Measurements from ENCODE around the gene HIVEP3.

The HIVEP3 gene

DNA sequence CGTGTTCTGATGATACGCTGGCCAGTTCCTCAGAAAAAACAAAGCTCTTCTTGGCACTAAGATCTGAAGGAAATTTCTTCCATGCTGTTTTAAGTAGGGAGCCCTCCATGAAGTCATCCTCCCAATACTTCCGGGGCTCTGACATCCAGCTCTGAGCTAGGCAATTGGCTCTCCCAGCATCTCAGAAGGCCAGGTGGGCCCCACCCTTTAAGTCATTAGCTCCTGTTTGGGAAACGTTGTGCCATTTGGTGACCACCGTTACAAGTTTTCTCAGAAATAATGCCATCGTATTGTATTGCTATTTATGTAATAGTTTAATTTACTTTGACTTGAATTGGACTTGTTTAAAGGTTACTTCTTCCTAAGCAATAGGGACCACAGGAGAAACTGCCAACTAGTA is 303.9 kb downstream of the HIVEP3 start:
- DNase-seq (ENCODE audit: low read depth in 3 of 3): no peak

- DNase-seq (ENCODE audit: low read depth in 3 of 3): no peak
These were observed 304.8 kb downstream of the HIVEP3 start for GRCh38 chr1:41613689-41614574.

DNA sequence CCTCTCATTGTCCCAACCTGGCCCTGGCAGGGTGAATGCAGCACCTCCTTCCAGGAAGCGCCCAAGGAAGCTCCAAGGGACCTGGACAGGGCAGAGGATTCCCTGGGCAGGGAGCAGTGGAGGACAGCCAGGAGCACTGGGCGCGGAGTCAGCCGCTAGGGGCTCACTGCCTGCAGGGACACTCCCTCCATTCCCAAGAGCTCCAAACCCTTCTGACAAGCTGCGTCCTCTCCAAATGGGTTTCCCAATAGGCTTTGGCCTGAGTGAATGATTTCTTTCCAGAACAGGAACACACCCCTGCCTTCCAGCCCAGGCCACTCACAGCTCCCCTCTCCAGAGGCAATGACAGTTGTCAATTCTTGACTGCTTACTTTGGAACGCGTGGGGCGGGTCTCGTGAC is 305.8 kb downstream of the HIVEP3 start:
- DNase-seq (ENCODE audit: low read depth in 3 of 3): no peak

GRCh38 chr1:41611932-41612450 is 306.7 kb downstream of the HIVEP3 start:
- no peak for DNase-seq (ENCODE audit: low read depth in 3 of 3)

DNA sequence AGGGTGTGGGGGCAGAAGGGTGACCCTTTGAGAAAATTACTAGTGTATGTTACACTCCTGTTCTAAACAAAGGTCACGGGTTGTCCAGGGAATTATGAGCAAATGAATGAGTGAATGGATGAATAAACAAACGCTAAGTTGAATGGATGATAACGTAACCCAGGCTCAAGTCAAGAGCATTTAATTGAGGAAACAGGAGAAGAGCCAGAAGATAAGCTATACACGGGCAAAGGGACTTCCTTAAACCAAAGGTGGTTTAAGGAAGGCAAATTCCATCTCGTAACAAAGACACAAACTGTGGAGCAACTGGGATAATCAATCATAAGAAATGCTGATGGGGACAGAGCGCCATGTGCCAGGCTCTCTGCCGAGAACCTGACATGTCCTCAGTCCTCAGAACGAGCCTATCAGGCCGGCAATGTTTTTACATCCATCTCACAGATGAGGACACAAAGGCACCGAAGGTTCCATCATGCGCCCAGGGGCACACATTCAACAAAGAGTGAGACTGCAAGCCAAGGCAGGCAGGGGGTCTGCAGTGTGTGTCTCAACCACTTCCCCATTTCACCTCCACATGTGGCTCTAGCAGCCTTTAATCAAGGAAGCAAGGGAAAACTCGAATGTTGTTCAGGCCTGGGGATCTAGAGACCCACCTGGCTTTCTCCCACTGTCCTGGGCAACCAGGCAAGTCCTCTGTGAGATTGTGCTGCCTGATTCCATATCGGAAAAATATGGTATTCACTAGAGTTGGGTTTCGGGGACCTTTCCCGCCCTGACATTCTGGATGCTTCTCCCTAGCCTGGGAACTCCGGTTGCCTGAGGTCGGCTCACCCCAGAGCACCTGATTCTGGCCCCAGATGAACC is 307.4 kb downstream of the HIVEP3 start:
- no peak for DNase-seq (ENCODE audit: low read depth in 3 of 3)

DNA sequence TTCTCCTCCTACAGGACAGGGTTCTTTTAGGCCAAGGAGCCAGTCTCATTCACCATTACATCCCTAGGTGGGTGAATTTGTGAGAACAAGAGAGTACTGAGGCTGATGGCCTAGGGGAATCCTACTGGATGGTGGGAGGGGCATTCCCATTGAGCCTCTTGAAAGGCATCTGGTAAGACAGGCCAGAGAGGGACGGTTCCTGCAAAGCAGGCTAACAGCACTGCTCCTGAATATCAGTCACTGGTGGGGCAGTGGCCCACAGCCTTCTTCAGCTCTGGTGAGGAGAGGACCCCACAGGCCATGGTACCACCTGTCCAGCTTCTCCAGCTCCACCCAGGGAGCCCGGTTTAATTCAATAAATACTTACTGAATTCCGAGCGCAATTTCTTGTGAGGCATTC is 308.4 kb downstream of the HIVEP3 start:
- DNase-seq (ENCODE audit: low read depth in 3 of 3): no peak

DNA sequence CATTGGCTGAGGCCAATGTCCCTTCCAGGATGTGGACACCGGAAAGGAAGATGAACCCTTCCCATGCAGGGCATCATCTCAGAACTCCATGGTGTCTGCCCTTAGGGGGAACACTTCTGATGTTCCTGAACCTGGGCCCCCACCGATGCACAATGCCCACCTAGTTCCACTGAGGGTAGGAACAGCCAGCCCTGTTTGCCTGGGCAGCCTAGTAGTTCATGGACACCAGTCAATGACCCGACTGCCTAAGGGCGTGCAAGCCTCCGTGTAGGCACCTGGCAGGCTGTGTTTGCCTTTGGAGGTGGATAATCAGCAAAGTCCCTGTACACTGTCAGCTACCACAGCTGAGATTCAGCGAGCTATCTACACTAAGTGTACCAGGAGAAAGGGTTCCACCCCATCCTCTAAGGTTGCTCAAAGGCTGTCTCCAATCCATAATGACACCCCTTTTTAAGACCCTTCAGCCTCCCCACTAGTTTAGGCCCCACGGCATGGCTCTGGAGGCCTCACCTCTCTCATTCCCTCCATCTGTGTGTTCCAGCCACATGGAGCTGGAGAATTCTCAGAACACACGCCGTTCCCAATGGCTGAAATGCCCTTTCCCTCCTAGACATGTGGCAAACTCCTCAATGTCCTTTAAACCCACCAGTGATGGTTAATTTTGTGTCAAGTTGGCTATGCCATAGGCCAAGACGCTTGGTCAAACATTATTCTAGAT is 309.4 kb downstream of the HIVEP3 start:
- DNase-seq (ENCODE audit: low read depth in 3 of 3): no peak

DNA sequence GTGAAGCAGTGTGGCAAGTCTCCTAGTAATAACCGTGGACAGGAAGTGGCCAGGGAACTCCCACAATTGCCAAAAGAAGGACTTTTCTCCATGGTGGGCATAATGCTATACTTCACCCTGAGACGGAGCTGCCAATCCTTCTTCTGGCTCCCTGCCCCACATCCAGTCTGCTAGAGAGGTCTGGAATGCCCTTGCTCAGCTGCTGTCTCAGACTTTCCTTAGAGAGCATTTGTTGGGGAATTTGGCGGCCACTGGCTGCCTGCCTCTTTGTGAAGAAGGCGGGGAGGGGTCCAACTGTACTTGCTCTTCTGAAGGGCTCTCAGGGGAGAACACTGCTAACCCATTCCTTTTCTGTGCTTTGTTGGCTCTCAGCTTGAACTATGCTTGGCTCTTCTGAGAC is 310.5 kb downstream of the HIVEP3 start:
- DNase-seq (ENCODE audit: low read depth in 3 of 3): no peak

- no peak for DNase-seq (ENCODE audit: low read depth in 3 of 3)
These were observed 310.9 kb downstream of the HIVEP3 start for GRCh38 chr1:41607808-41608207.

DNA sequence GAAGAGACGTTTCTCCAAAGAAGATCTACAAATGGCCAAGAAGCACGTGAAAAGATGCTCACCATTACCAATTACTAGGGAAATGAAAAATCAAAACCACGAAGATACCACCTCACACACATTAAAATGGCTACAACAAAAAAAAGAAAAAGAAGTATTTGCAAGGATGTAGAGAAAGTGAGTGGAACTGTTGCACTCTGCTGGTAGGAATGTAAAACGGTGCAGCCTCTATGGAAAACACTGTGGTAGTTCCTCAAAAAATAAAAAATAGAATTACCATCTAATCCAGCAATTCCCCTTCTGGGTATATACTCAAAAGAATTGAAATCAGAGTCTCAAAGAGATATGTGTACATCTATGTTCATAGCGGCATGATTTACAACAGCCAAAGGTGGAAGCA is 318.8 kb downstream of the HIVEP3 start:
- no peak for DNase-seq (ENCODE audit: low read depth in 3 of 3)

DNA sequence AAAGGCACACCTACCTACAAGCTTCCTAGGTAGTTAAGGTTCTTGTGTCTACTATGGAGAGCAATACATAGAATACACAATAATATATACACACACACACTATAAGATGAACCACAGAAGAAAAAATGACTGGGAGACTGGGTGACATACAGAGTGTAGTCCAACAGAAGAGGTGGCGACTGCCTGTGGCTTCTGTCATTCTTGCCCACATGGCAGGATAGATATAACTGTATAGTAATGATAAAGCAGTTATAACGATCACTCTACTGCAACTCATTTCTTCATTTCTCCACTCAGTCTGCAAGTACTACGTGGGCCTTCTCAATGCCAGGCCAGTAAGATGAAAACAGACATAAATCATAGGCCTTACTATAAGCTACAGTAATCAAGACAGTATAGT is 320.4 kb downstream of the HIVEP3 start:
- DNase-seq (ENCODE audit: low read depth in 3 of 3): no peak

- DNase-seq (ENCODE audit: low read depth in 3 of 3): no peak
These were observed 326.1 kb downstream of the HIVEP3 start for GRCh38 chr1:41592451-41593125.

DNA sequence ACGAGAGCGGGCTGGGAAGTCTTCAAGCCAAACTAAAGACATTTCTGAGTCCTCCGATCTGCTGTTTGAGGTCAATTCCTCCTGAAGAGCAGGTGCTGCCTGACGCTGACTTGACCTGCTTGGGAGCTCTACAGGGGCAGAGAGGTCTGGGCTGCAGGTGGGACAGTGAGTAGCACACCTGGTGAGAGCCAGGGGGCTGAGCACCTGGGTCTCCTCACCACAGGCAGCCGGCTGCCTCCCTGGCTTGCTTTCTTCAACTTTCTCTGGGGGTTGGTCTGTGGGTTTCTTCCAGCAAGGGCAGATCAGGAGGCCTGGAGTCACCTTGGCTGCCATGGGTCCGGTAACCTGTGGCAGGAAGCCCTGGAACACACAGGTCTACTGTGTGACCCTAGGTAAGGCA is 326.8 kb downstream of the HIVEP3 start:
- no peak for DNase-seq (ENCODE audit: low read depth in 3 of 3)

DNA sequence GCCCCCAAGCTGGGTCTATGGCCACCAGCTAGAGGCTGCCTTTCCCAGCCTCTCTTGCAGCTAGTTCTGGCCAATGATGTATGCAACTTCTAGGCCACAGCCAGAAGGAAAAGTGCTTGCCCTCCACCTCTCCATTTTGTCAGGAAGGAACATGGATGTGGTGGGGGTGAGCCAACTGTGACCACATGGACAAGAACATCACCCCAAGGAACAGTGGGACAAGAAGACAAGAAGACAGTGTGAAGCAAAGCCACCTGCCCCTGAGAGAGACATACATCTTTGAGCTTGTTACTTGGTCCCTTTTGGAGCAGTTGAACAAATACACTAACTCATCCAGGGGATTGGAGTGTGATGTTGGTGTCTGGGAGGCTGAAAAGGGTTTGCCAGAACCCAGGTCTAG is 328.4 kb downstream of the HIVEP3 start:
- no peak for DNase-seq (ENCODE audit: low read depth in 3 of 3)

GRCh38 chr1:41589395-41589794 is 329.3 kb downstream of the HIVEP3 start:
- no peak for DNase-seq (ENCODE audit: low read depth in 3 of 3)

DNA sequence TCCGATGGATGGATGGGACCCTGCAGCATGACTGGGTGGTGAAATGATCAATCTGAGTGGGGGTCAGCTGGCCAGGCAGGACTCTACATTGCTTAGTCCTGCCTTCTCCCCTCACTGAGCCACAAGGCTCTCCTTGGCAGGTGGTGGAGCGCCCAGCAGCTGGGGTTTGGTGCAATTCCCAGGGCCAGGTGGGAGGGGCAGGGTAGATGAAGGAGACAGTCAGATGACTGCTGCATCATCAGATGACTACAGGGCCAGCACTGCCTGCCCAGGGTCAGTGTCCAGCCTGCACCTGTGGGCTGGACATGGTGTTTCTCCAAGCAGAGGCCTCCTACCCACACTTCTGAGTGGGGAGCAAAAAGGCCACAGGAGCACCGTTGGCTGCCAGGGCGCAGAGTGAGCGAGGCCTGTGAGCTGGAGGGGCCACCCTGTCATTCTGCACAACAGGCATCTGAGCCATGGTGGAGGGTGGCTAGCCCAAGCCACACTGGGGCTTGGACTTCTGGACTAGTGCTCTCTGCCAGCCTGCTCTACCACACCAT is 330.3 kb downstream of the HIVEP3 start:
- no peak for DNase-seq (ENCODE audit: low read depth in 3 of 3)

- no peak for DNase-seq (ENCODE audit: low read depth in 3 of 3)
These were observed 330.9 kb downstream of the HIVEP3 start for GRCh38 chr1:41587791-41588190.

DNA sequence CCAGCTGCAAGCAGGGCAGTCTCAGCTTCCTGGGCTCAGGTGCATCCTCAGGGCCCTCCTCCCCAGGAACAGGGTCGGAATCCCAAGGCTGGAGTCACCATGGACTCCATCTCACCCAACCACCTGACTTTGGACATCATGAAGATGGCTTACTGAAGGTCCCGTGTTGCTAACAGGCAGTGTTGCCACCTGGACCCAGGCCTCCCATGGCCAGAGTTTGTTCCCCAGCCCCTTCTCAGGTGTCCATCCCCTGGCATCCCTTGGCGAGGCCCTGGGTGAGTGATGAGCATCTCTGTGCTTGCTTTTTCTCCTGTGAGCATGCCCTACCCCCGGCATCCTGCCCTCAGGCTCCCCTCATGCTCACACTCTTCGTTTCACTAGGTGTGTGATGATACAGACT is 332.5 kb downstream of the HIVEP3 start:
- no peak for DNase-seq (ENCODE audit: low read depth in 3 of 3)

DNA sequence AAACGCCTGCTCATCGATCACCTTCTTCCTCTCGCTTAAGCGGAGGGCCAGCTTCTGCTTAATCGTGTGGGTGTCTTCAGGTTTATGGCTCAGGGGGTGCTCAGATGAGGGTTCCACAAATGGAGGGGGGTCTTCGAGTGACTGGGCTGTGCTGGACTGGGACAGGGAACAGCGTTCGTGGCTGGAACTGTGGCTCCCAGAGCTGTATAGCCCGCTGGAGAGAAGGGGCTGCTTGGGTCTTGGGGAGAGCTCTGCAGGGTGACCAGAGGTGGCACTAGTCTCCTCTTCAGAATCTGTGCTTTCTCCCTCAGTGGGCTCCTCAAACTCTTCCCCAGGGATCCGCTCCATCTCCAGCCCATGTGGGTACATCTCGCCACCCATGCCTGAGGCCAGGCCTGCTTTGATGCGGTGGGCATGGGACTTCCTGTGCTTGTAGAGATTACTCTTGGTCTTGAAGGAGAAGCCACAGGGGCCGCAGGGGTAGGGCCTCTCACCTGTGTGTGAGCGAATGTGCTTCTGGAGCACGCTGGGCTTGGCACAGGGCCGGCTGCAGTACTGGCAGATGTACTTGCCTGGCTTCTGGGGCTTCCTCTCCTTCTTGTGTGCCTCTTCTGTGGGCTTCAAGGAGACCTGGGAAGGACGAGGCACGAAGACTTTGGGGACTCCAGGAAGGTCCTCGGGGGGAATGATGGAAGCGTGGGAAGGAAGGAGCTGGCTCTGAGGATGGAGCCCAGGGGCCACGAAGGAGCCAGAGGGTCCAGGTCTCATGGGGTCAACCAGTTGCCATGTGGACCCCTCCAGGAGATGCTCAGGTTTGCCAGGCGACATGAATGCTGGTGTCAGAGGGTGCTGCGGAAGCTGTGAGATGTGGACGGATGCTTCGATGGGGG is 334.8 kb downstream of the HIVEP3 start:
- DNase-seq (ENCODE audit: low read depth in 3 of 3): no peak

Data from stimulated activated CD4-positive, alpha-beta T cell treated with anti-CD3 and anti-CD28 coated beads, TNF-alpha, amount 100 ng/mL, for 4 hours (primary cell).